MM.1S (cell line): ENCODE measurements around the gene IQSEC1.

Source experiments
- EZH2 ChIP-seq: fragments of 300-600 bp; sonication (generic); optimal IDR thresholded peaks from 2 replicates; pipeline ENCODE3; 2017; ENCODE audit warnings: low read depth, mild to moderate bottlenecking, antibody characterized with exemption, low read length, mixed read lengths
- EZH2phosphoT487 ChIP-seq: fragments of 300-600 bp; sonication (generic); IDR thresholded peaks from 2 replicates; pipeline ENCODE4 v1.6.1; 2018; ENCODE audit warnings: antibody characterized with exemption, low read length
- TF ChIP-seq, protein P1 (sequence below): fragments of 300-600 bp; sonication (generic); IDR thresholded peaks from 2 replicates; pipeline ENCODE4 v1.5.1; 2016; ENCODE audit warnings: antibody characterized with exemption, low read length, mixed read lengths

DNA sequence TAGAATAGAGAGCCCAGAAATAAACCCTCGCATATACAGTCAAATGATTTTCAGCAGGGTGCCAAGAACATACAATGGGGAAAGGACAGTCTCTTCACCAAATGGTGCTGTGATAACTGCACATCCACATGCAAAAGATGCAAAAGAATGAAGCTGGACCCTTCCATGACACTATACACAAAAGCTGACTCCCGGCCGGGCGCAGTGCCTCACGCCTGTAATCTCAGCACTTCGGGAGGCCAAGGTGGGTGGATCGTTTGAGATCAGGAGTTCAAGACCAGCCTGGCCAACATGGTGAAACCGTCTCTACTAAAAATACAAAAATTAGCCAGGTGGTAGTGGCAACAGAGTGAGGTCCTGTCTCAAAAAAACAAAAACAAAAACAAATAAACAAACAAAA is 43.2 kb upstream of the IQSEC1 start:
- TF ChIP-seq, protein P1, sequence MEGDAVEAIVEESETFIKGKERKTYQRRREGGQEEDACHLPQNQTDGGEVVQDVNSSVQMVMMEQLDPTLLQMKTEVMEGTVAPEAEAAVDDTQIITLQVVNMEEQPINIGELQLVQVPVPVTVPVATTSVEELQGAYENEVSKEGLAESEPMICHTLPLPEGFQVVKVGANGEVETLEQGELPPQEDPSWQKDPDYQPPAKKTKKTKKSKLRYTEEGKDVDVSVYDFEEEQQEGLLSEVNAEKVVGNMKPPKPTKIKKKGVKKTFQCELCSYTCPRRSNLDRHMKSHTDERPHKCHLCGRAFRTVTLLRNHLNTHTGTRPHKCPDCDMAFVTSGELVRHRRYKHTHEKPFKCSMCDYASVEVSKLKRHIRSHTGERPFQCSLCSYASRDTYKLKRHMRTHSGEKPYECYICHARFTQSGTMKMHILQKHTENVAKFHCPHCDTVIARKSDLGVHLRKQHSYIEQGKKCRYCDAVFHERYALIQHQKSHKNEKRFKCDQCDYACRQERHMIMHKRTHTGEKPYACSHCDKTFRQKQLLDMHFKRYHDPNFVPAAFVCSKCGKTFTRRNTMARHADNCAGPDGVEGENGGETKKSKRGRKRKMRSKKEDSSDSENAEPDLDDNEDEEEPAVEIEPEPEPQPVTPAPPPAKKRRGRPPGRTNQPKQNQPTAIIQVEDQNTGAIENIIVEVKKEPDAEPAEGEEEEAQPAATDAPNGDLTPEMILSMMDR: no peak
- TF ChIP-seq EZH2 (no peak), EZH2phosphoT487 (no peak)
